HCT116 (cell line): ENCODE measurements around the gene RNPEP. TPM values are rescaled to one million over a fixed set of nuclear protein-coding genes. Genes with fewer than 3 reads are reported as not detected.
"Not testable (repeated sequence)": the region's sequence is repeated elsewhere in the genome, so short reads cannot be mapped to it uniquely, and the experiment has no call there.

Experiments
- ATAC-seq: fragments of 200-7000 bp; cut with Tn5 transposase; 2 replicates; pipeline ENCODE4 v1.9.1; 2020; ENCODE audit warnings: mild to moderate bottlenecking, moderate library complexity
- BruUV-seq: library from RNA; stranded (reverse); fragments of 400-500 nt; replicated peaks from 2 replicates; lab custom pipeline; 2021; lab: Mats Ljungman, UMichigan
- CTCF ChIA-PET: fragments of 300-600 bp; sonication (Branson Sonifier 250); formaldehyde crosslinking; loops from one replicate; lab custom pipeline; 2021; ENCODE audit warnings: antibody characterized with exemption; lab: Charles Lee
- POLR2A ChIA-PET: fragments of 300-600, 350-600 bp; sonication (Branson Sonifier 250); formaldehyde crosslinking; loops from one replicate; lab custom pipeline; 2021; ENCODE audit warnings: antibody characterized with exemption; lab: Charles Lee
- RAD21 ChIA-PET, 2 experiments: fragments of 300-600 bp; sonication (Branson Sonifier 250); formaldehyde crosslinking; loops; one replicate each; lab custom pipeline; 2023; ENCODE audit warnings: low total read pairs in 2 of 2; ENCODE audit not compliant: uncharacterized antibody in 2 of 2, unreplicated experiment in 2 of 2, low non-redundant PET in 1 of 2; lab: Charles Lee
- DNase-seq: peaks from one replicate; pipeline ENCODE4 v3.0.0-alpha.2; 2010; ENCODE audit warnings: low read depth, low spot score
- H2AFZ ChIP-seq: fragments of 200-600 bp; shearing (Covaris generic), sonication (generic); 2 replicates; pipeline ENCODE4 v1.6.1; 2017; ENCODE audit warnings: low read depth, mixed run types, mixed read lengths, antibody characterized with exemption, low read length; ENCODE audit not compliant: poor library complexity, severe bottlenecking
- H3K27ac ChIP-seq: 2 replicates; pipeline ENCODE4 v1.5.1; 2012; ENCODE audit warnings: low read depth, low read length
- H3K27me3 ChIP-seq: fragments of 200-600 bp; sonication (generic); 2 replicates; pipeline ENCODE4 v1.6.1; 2016; ENCODE audit warnings: mixed run types, low read length, mixed read lengths; ENCODE audit not compliant: insufficient read depth
- H3K36me3 ChIP-seq, 2 experiments: fragments of 200-500 bp in 1 of 2; fragments of 200-600 bp in 1 of 2; sonication (Bioruptor generic) in 1 of 2; sonication (generic) in 1 of 2; 2 replicates each; pipeline versions ENCODE4 v1.5.1 to v1.6.1; 2014 to 2016; ENCODE audit warnings: low read length in 2 of 2, inconsistent platforms in 1 of 2, mixed read lengths in 1 of 2, mixed run types in 1 of 2; ENCODE audit not compliant: insufficient read depth in 2 of 2, control insufficient read depth in 1 of 2
- H3K4me1 ChIP-seq, 2 experiments: fragments of 200-600 bp in 1 of 2; sonication (generic) in 1 of 2; 2 replicates each; pipeline versions ENCODE4 v1.5.1 to v1.6.1; 2012 to 2017; ENCODE audit warnings: low read length in 2 of 2, inconsistent platforms in 1 of 2, mild to moderate bottlenecking in 1 of 2, mixed read lengths in 1 of 2, mixed run types in 1 of 2, moderate library complexity in 1 of 2; ENCODE audit not compliant: insufficient read depth in 2 of 2, control insufficient read depth in 1 of 2
- H3K4me2 ChIP-seq: fragments of 200-600 bp; sonication (generic); 2 replicates; pipeline ENCODE4 v1.6.1; 2017; ENCODE audit warnings: mixed run types, low read length, mixed read lengths
- H3K4me3 ChIP-seq, 2 experiments: fragments of 200-600 bp in 1 of 2; sonication (generic) in 1 of 2; replicated peaks in 1 of 2; 2 replicates each; pipeline ENCODE4 v1.5.1; 2011 to 2016; ENCODE audit warnings: low read length in 2 of 2, control low read depth in 1 of 2, low read depth in 1 of 2, mild to moderate bottlenecking in 1 of 2, mixed read lengths in 1 of 2, mixed run types in 1 of 2
- H3K79me2 ChIP-seq: fragments of 200-600 bp; sonication (generic); 2 replicates; pipeline ENCODE4 v1.6.1; 2017; ENCODE audit warnings: mild to moderate bottlenecking, mixed run types, low read length, moderate library complexity, mixed read lengths; ENCODE audit not compliant: insufficient read depth
- H3K9ac ChIP-seq: fragments of 200-600 bp; sonication (generic); 2 replicates; pipeline ENCODE4 v1.6.1; 2016; ENCODE audit warnings: low read length, mixed read lengths
- H3K9me2 ChIP-seq: fragments of 200-600 bp; sonication (generic), shearing (Covaris generic); 2 replicates; pipeline ENCODE4 v1.6.1; 2017; ENCODE audit warnings: mixed run types, mild to moderate bottlenecking, moderate library complexity; ENCODE audit not compliant: insufficient read depth
- H3K9me3 ChIP-seq, 2 experiments: fragments of 200-500 bp in 1 of 2; fragments of 200-600 bp in 1 of 2; sonication (Bioruptor generic) in 1 of 2; sonication (generic) in 1 of 2; 2 replicates each; pipeline ENCODE4 v1.6.1; 2014 to 2017; ENCODE audit warnings: low read length in 2 of 2, mixed read lengths in 2 of 2, inconsistent platforms in 1 of 2, low read depth in 1 of 2, mild to moderate bottlenecking in 1 of 2, mixed run types in 1 of 2, moderate library complexity in 1 of 2; ENCODE audit not compliant: control insufficient read depth in 1 of 2, insufficient read depth in 1 of 2
- H4K20me1 ChIP-seq: fragments of 200-600 bp; sonication (generic), shearing (Covaris generic); 2 replicates; pipeline ENCODE4 v1.6.1; 2017; ENCODE audit warnings: mixed run types, mild to moderate bottlenecking, moderate library complexity; ENCODE audit not compliant: insufficient read depth
- ATF3 ChIP-seq: IDR thresholded peaks from 2 replicates; pipeline ENCODE4 v1.6.1; 2012
- CEBPB ChIP-seq: IDR thresholded peaks from 2 replicates; pipeline ENCODE4 v1.6.1; 2012; ENCODE audit warnings: low read depth
- EGR1 ChIP-seq: IDR thresholded peaks from 2 replicates; pipeline ENCODE4 v1.6.1; 2012; ENCODE audit warnings: low read depth
- ELF1 ChIP-seq: IDR thresholded peaks from 2 replicates; pipeline ENCODE4 v1.6.1; 2012; ENCODE audit warnings: low read depth, borderline replicate concordance
- POLR2AphosphoS5 ChIP-seq: IDR thresholded peaks from 2 replicates; pipeline ENCODE4 v1.6.1; 2011; ENCODE audit warnings: mild to moderate bottlenecking, low read depth, low read length, moderate library complexity
- SIN3A ChIP-seq: IDR thresholded peaks from 2 replicates; pipeline ENCODE4 v1.6.1; 2012; ENCODE audit warnings: low read depth
- SRF ChIP-seq: IDR thresholded peaks from 2 replicates; pipeline ENCODE4 v1.6.1; 2012; ENCODE audit warnings: low read depth
- TCF7L2 ChIP-seq: IDR thresholded peaks from 2 replicates; pipeline ENCODE4 v1.7.0; 2011; ENCODE audit warnings: borderline replicate concordance, inconsistent platforms; ENCODE audit not compliant: insufficient read depth, insufficient read length; ENCODE audit errors: extremely low read depth
- YY1 ChIP-seq: IDR thresholded peaks from 2 replicates; pipeline ENCODE4 v1.6.1; 2011; ENCODE audit warnings: low read length, low read depth, moderate library complexity, mild to moderate bottlenecking; ENCODE audit not compliant: insufficient replicate concordance; ENCODE audit errors: extremely low read depth
- ZFX ChIP-seq: fragments of 450-650 bp; IDR thresholded peaks from 2 replicates; pipeline ENCODE4 v1.6.1; 2017
- intact Hi-C: fragments of 100-400 bp; cut with micrococcal nuclease; formaldehyde crosslinking; loops from 2 replicates; pipeline ENCODE4 v1.10.0; 2022
- total RNA-seq: library from RNA; stranded (reverse); gene quantifications from one replicate; pipeline ENCODE4 v1.2.1, GENCODE V29; 2021; ENCODE audit not compliant: unreplicated experiment

Gene RNPEP
- total RNA-seq, 1 experiment from 2014 or later = 85.9 TPM

- DNase-seq (no peak), ATAC-seq (no peak)
- no peaks in the 10 kb centered on the region for H3K9me3 ChIP-seq
- H4K20me1 ChIP-seq = 0 out of 2 replicates have a peak, but pooled peaks cover 3% of the 10 kb centered on the region
- ChIA-PET POLR2A (interaction anchor here (1.3 kb wide), 1 partner anchor 62 kb away, joined by 3 read pairs; no protein-coding TSS in a partner anchor), CTCF (interaction anchor here (0.6 kb wide), 1 partner anchor 704 kb away, joined by 3 read pairs; no protein-coding TSS in a partner anchor), RAD21 (no interaction called here)
- no peaks in the 10 kb centered on the region for H3K9me2 ChIP-seq
- H3K27me3 ChIP-seq = no peaks in the 10 kb centered on the region
- peaks cover 37 to 38% of the 10 kb centered on the region in 2 experiments for H3K36me3 ChIP-seq
- peaks cover 74% of the 10 kb centered on the region for H3K79me2 ChIP-seq
- BruUV-seq = no TSS peak
- TF ChIP-seq SRF = no peak
- no peak for TF ChIP-seq ELF1
- TF ChIP-seq SIN3A = no peak
- TF ChIP-seq ZFX = no peak
- no peak for TF ChIP-seq EGR1
- TF ChIP-seq CEBPB = no peak
- no peak for TF ChIP-seq ATF3
- TF ChIP-seq POLR2AphosphoS5 = no peak
- TF ChIP-seq TCF7L2 = no peak
- TF ChIP-seq YY1 = no peak
- H3K4me3 ChIP-seq = no peak overlapping the region
- H3K9ac ChIP-seq = no peak overlapping the region
- no peak overlapping the region for H2AFZ ChIP-seq
- H3K4me1 ChIP-seq = peaks cover 4 to 10% of the 10 kb centered on the region in 2 experiments; a peak in 1 of 4 replicates
- H3K4me2 ChIP-seq = no peak overlapping the region
- intact Hi-C loops = loop anchor here (5.0 kb wide), 1 partner anchor 61 kb away; no protein-coding TSS in a partner anchor
- H3K27ac ChIP-seq = no peak overlapping the region
Observed at GRCh38 chr1:201958348-201958747, 24.1 kb upstream of the RNPEP start.

- H3K27me3 ChIP-seq, H2AFZ ChIP-seq, RAD21 ChIA-PET, CTCF ChIA-PET, BruUV-seq, intact Hi-C loops, H3K9me2 ChIP-seq, H3K4me2 ChIP-seq, ATAC-seq, DNase-seq, H4K20me1 ChIP-seq, H3K9me3 ChIP-seq, H3K4me3 ChIP-seq, POLR2A ChIA-PET, H3K9ac ChIP-seq, H3K4me1 ChIP-seq, H3K27ac ChIP-seq: not testable (repeated sequence)
- Histone ChIP-seq H3K36me3 (peaks cover 61 to 63% of the 10 kb centered on the region in 2 experiments), H3K79me2 (peaks cover 84% of the 10 kb centered on the region)
Observed at GRCh38 chr1:201962382-201962781, 20.1 kb upstream of the RNPEP start.
